GM21367 (cell line): ENCODE data around the gene FABP7.
A peak's percentile ranks its signal among the peaks of the same experiment; 100 is the strongest.

ENCODE experiments used
- ATAC-seq: cut with Tn5 transposase; IDR thresholded peaks from one replicate; pipeline ENCODE4 v1.9.1; 2021; ENCODE audit not compliant: unreplicated experiment

The FABP7 gene

GRCh38 chr6:122755901-122756300, 23.6 kb upstream of the FABP7 start:
- ATAC-seq = no peak

GRCh38 chr6:122758927-122759334, 20.6 kb upstream of the FABP7 start:
- ATAC-seq = peak; percentile 97

GRCh38 chr6:122760330-122760729, 19.2 kb upstream of the FABP7 start:
- no peak for ATAC-seq

- ATAC-seq = no peak
These were observed 13.3 kb upstream of the FABP7 start for GRCh38 chr6:122766256-122766655.

- no peak for ATAC-seq
These were observed 8.5 kb upstream of the FABP7 start for GRCh38 chr6:122770835-122771601.

GRCh38 chr6:122772724-122773415, 6.6 kb upstream of the FABP7 start:
- ATAC-seq = no peak

GRCh38 chr6:122775975-122776374, 3.5 kb upstream of the FABP7 start:
- ATAC-seq = no peak

- ATAC-seq = no peak
These were observed 1.2 kb upstream of the FABP7 start for GRCh38 chr6:122778302-122778701.

- ATAC-seq = no peak
These were observed 393 bp upstream of the FABP7 start for GRCh38 chr6:122778985-122779661.

- ATAC-seq = no peak
These were observed 598 bp downstream of the FABP7 start for GRCh38 chr6:122780114-122780513.

GRCh38 chr6:122781716-122782115, 2.2 kb downstream of the FABP7 start:
- ATAC-seq = no peak

- no peak for ATAC-seq
These were observed 3.9 kb downstream of the FABP7 start for GRCh38 chr6:122783401-122783800.

GRCh38 chr6:122785891-122786290, 6.4 kb downstream of the FABP7 start:
- ATAC-seq = no peak

GRCh38 chr6:122787721-122788120, 8.2 kb downstream of the FABP7 start:
- no peak for ATAC-seq

GRCh38 chr6:122788208-122788607, 8.7 kb downstream of the FABP7 start:
- ATAC-seq = no peak

- no peak for ATAC-seq
These were observed 9.2 kb downstream of the FABP7 start for GRCh38 chr6:122788663-122789181.

GRCh38 chr6:122789182-122790027, 9.9 kb downstream of the FABP7 start, which contains the start of gene SMPDL3A:
TSS of gene SMPDL3A (plus strand) at chr6:122789258. CDS start at chr6:122789347, 89 bp downstream.
- peak; percentile 74 for ATAC-seq

GRCh38 chr6:122790028-122790422, 10.5 kb downstream of the FABP7 start:
- ATAC-seq = no peak

GRCh38 chr6:122790423-122791309, 11.2 kb downstream of the FABP7 start:
- ATAC-seq = no peak

- no peak for ATAC-seq
These were observed 11.8 kb downstream of the FABP7 start for GRCh38 chr6:122791310-122791679.
